ENCODE data around the gene CARHSP1.

DNA sequence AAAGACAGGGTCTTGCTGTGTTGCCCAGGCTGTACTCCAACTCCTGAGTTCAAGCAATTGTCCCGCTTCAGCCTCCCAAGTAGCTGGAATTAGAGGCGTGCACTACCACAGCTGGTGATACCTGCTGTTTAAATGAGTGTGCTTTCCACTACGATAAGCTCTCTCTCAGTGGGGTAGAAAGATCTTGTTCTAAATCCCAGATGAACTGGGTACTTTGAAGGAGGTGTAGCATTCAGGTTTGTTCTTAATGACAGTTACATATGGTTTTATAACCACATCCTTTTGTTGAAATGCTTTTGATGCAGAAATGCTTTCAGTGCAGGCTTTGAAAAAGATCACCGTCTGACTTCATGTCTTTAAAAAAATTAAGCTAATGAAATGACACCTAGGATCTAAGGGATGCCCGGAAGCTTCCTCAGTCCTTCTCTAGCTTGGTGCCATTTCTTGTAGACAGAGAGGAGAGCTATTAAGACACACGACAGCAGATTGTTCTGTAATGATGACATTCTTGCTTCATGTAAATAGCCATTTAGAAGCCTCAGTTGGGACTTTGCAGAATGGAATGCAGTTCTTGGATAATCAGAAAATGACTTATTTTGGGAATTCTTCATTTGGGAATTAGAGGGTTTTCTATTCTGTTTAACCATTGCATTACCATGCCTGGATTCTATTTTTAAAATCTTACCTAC, 51.7 kb downstream of the CARHSP1 start:
- TF ChIP-seq MXI1 (IDR thresholded peaks at IDR 0.05; ENCODE audit: borderline replicate concordance, low read depth, low read length) (no peak), BHLHE40 (IDR thresholded peaks at IDR 0.05; ENCODE audit: low read depth, low read length) (no peak), POLR2A (IDR thresholded peaks at IDR 0.05; ENCODE audit: low read depth, low read length) (no peak), RFX5 (IDR thresholded peaks at IDR 0.05; ENCODE audit: low read depth, low read length) (no peak)
- TF ChIP-seq, protein P1, sequence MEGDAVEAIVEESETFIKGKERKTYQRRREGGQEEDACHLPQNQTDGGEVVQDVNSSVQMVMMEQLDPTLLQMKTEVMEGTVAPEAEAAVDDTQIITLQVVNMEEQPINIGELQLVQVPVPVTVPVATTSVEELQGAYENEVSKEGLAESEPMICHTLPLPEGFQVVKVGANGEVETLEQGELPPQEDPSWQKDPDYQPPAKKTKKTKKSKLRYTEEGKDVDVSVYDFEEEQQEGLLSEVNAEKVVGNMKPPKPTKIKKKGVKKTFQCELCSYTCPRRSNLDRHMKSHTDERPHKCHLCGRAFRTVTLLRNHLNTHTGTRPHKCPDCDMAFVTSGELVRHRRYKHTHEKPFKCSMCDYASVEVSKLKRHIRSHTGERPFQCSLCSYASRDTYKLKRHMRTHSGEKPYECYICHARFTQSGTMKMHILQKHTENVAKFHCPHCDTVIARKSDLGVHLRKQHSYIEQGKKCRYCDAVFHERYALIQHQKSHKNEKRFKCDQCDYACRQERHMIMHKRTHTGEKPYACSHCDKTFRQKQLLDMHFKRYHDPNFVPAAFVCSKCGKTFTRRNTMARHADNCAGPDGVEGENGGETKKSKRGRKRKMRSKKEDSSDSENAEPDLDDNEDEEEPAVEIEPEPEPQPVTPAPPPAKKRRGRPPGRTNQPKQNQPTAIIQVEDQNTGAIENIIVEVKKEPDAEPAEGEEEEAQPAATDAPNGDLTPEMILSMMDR (conservative IDR thresholded peaks at IDR 0.05; ENCODE audit: low read depth, low read length) = no peak
